ENCODE results near the gene ARPP21. TPM values are rescaled to one million over a fixed set of nuclear protein-coding genes. Genes with fewer than 3 reads are reported as not detected.

ARPP21 gene
- total RNA-seq (2014; rRNA removed) (not detected in 2 replicates), Bru-seq, nascent RNA (percentile 35 among the genes with signal in this experiment), BruChase-seq, experiment 1, labeled RNA remaining after a 6-hour chase (percentile 19 among the genes with signal in this experiment), BruChase-seq, experiment 2, labeled RNA remaining after a 2-hour chase (percentile 34 among the genes with signal in this experiment)
- long read RNA-seq, partial matches to known transcripts, result 1 of 3 reads
- long read RNA-seq, other reads (novel, unspliced or antisense), result 2 of 3 reads

GRCh38 chr3:35639254-35640186 lies at the start of gene ARPP21:
ARPP21 (plus strand) TSS chr3:35639525; CDS start chr3:35681752, 42,227 bp downstream.
- ChIA-PET CTCF (interaction anchor here (0.6 kb wide), 1 partner anchor 756 kb away, joined by 5 read pairs; no protein-coding TSS in a partner anchor), POLR2A (ENCODE audit: unreplicated experiment) (interaction anchor here (0.6 kb wide), 1 partner anchor 491 kb away, joined by 3 read pairs; no protein-coding TSS in a partner anchor)
- Histone ChIP-seq H3K36me3 (ENCODE audit: low read depth, low read length) (no peaks in the 10 kb centered on the region), H3K4me2 (ENCODE audit: low read length) (peak within 1 kb of the TSS; percentile 73), H3K9me3 (ENCODE audit: low read length) (no peaks in the 10 kb centered on the region), H3F3A (ENCODE audit: low read length, unreplicated experiment) (no peaks in the 10 kb centered on the region), H2AFZ (ENCODE audit: low read length) (peak within 1 kb of the TSS; percentile 85), H3K79me2 (ENCODE audit: low read length) (no peaks in the 10 kb centered on the region), H3K4me3 (ENCODE audit: low read length) (peak within 1 kb of the TSS; percentile 65), H3K9ac (ENCODE audit: low read length) (no peak within 1 kb of the TSS), H3K9me2 (replicated peaks; ENCODE audit: low read length) (no peaks in the 10 kb centered on the region), H4K20me1 (ENCODE audit: low read length) (no peaks in the 10 kb centered on the region; the same call in 1 of the 2 replicates), H3K27ac (ENCODE audit: low read length) (no peak within 1 kb of the TSS), H3K4me1 (ENCODE audit: insufficient read depth, low read length) (peaks cover 5% of the 10 kb centered on the region; the same call in 1 of the 2 replicates), H3K27me3 (ENCODE audit: low read length) (peaks cover 30% of the 10 kb centered on the region)
- intact Hi-C loops (cut with micrococcal nuclease), result no loop called here
- TSS peak; percentile 62 for BruUV-seq (replicated peaks)
- ATAC-seq, result peak; percentile 78
- TF ChIP-seq EZH2 (IDR thresholded peaks at IDR 0.05; ENCODE audit: low read length, unreplicated experiment), result no peak
- 0 out of 2 replicates have a peak, but pooled peaks have one; percentile 33 for TF ChIP-seq EZH2phosphoT487 (IDR thresholded peaks at IDR 0.05; ENCODE audit: borderline replicate concordance, low read length)
- peak; percentile 16 for DNase-seq

DNA sequence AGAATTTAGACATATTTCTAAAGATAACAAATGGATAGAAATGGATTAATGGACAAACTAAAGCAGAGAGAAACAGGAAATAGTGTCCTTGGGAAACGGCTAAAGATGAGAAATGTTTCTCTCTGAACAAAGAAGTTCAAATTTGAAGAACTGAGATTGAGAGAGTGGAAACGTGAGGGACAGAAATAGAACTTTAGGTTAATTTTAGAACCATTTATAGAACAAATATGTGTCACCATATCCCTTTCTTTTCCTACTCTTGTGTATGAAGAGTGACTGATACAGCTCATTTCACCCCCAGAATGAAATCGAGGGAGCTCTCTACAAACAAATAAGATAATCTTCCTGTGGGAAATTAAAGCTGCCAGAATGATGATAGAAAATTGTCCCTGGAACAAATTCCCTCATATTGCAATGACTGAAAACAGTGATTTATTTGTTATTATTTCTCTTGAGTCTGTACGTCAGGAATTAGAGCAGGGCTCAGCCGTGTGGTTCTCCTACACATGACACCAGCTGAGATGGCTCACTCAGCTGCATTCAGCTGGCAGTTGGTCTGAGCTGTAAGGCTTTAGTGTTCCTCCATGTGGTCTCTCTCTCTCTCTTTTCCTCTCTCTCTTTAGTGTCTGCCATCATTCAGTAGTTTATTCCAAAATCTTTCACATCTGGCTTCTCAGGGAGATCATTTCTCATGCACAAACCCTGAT lies 46.6 kb upstream of the ARPP21 start:
- CTCF ChIA-PET, result no interaction called here
- ATAC-seq, result no peak
- POLR2A ChIA-PET (ENCODE audit: unreplicated experiment), result no interaction called here

More for the DNA sequence above, 46.6 kb upstream of the ARPP21 start:
- no peaks in the 10 kb centered on the region for H3K4me1 ChIP-seq (ENCODE audit: insufficient read depth, low read length)
- no peaks in the 10 kb centered on the region for H3K9me2 ChIP-seq (replicated peaks; ENCODE audit: low read length)
- no peak for DNase-seq
- no TSS peak for BruUV-seq (replicated peaks)
- no peaks in the 10 kb centered on the region for H3K9me3 ChIP-seq (ENCODE audit: low read length)
- no peaks in the 10 kb centered on the region for H3F3A ChIP-seq (ENCODE audit: low read length, unreplicated experiment)
- no peak overlapping the region for H3K4me2 ChIP-seq (ENCODE audit: low read length)
- no peaks in the 10 kb centered on the region for H3K27me3 ChIP-seq (ENCODE audit: low read length)
- no peak overlapping the region for H3K4me3 ChIP-seq (ENCODE audit: low read length)
- H3K36me3 ChIP-seq (ENCODE audit: low read depth, low read length), result no peaks in the 10 kb centered on the region
- no peaks in the 10 kb centered on the region for H4K20me1 ChIP-seq (ENCODE audit: low read length)
- H2AFZ ChIP-seq (ENCODE audit: low read length), result no peak overlapping the region
- H3K79me2 ChIP-seq (ENCODE audit: low read length), result no peaks in the 10 kb centered on the region
- no peak overlapping the region for H3K9ac ChIP-seq (ENCODE audit: low read length)
- no peak overlapping the region for H3K27ac ChIP-seq (ENCODE audit: low read length)
- TF ChIP-seq EZH2phosphoT487 (IDR thresholded peaks at IDR 0.05; ENCODE audit: borderline replicate concordance, low read length) (no peak), CTCF (conservative IDR thresholded peaks at IDR 0.05; ENCODE audit: low read depth, low read length) (no peak), EZH2 (IDR thresholded peaks at IDR 0.05; ENCODE audit: low read length, unreplicated experiment) (no peak)
- intact Hi-C loops (cut with micrococcal nuclease), result no loop called here
